ENCODE results near the gene PLCXD1.
"Not testable (repeated sequence)": the region's sequence is repeated elsewhere in the genome, so short reads cannot be mapped to it uniquely, and the experiment has no call there.

Gene PLCXD1

GRCh38 chrX:291411-291901 is 10.3 kb downstream of the PLCXD1 start:
- in situ Hi-C loops (cut with MboI; ENCODE audit: low sequenced_read_pairs), result no loop called here

DNA sequence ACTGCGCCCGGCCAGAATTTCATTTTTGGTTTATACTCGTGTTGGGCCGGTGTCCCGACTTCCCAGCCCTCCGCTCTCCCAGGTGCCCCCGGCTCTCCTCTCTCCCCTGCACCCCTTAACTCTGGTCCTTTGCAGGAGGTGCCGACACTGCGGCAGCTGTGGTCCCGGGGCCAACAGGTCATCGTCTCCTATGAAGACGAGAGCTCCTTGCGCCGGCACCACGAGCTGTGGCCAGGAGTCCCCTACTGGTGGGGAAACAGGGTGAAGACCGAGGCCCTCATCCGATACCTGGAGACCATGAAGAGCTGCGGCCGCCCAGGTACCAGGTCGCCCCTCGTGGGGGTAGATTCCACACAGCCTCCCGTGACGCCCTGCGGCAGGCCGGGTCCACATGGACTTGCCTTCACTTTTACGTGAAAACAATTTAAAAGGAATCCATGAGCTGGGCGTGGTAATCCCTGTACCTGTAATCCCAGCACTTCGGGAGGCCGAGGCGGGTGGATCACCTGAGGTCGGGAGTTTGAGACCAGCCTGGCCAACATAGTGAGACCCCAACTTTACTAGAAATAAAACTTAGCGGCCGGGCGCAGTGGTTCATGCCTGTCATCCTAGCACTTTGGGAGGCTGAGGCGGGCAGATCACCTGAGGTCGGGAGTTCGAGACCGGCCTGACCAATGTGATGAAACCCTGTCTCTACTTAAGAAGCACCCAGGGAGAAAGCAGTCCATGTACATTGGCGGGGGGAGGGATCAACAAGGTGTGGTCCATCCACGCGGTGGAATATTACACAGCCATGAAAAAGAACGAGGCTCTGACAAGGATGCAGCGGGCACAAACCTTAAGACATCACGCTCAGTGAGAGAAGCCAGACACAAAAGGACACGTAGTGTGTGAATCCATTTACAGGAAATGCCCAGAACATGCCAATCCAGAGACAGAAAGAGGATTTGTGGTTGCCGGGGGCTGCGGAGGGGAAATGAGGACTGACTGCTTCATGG is 12.0 kb downstream of the PLCXD1 start:
- in situ Hi-C loops (cut with MboI; ENCODE audit: low sequenced_read_pairs), result no loop called here

DNA sequence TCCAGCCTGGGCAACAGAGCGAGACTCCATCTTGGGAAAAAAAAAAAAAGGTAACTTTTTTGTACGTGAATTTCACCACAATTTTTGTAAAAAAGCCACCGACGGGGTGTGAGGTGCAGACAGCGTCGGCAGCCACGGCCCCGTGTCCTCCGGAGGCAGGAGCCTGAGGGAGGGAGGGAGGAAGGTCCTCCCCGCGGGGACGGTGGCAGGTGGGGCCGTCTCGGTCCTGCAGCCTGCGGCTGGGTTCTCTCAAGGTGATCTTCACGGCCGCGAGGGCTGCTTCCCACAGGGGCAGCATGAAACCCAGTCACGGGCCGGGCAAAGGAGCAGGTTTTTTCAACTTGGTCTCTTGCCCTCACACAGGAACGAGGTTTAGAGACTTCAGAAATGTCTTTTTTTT is 14.0 kb downstream of the PLCXD1 start:
- in situ Hi-C loops (cut with MboI; ENCODE audit: low sequenced_read_pairs), result no loop called here

- in situ Hi-C loops (cut with MboI; ENCODE audit: low sequenced_read_pairs), result no loop called here
These were observed 17.8 kb downstream of the PLCXD1 start for GRCh38 chrX:298993-299392.

- in situ Hi-C loops (cut with MboI; ENCODE audit: low sequenced_read_pairs), result no loop called here
These were observed 19.2 kb downstream of the PLCXD1 start for GRCh38 chrX:300334-300733.

- in situ Hi-C loops (cut with MboI; ENCODE audit: low sequenced_read_pairs), result no loop called here
These were observed 21.8 kb downstream of the PLCXD1 start for GRCh38 chrX:302975-303374.

DNA sequence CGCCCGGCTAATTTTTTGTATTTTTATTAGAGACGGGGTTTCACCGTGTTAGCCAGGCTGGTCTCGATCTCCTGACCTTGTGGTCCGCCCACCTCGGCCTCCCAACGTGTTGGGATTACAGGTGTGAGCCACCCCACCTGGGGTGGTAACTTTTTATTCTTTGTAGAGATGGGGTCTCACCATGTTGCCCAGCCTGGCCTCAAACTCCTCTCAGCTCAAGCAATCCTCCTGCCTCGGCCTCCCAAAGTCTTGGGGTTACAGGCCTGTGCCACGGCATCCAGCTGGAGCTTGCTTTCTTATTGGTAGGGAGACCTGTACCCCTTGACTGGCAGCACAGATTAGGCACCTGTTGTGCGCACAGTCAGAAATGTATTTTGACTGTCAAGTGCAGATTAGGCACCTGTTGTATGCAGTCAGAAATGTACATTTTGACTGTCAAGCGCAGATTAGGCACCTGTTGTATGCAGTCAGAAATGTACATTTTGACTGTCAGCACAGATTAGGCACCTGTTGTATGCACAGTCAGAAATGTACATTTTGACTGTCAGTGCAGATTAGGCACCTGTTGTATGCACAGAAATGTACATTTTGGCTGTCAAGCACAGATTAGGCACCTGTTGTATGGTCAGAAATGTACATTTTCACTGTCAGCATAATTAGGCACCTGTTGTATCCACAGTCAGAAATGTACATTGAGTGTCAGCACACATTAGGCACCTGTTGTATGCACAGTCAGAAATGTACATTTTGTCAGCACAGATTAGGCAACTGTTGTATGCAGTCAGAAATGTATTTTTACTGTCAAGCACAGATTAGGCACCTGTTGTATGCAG is 24.8 kb downstream of the PLCXD1 start:
- in situ Hi-C loops (cut with MboI; ENCODE audit: low sequenced_read_pairs), result not testable (repeated sequence)

GRCh38 chrX:306614-307251 is 25.6 kb downstream of the PLCXD1 start:
- in situ Hi-C loops (cut with MboI; ENCODE audit: low sequenced_read_pairs), result not testable (repeated sequence)

GRCh38 chrX:307261-308111 is 26.3 kb downstream of the PLCXD1 start:
- in situ Hi-C loops (cut with MboI; ENCODE audit: low sequenced_read_pairs), result no loop called here

- in situ Hi-C loops (cut with MboI; ENCODE audit: low sequenced_read_pairs), result no loop called here
These were observed 27.8 kb downstream of the PLCXD1 start for GRCh38 chrX:308821-309520.

GRCh38 chrX:310621-311155 is 29.5 kb downstream of the PLCXD1 start:
- in situ Hi-C loops (cut with MboI; ENCODE audit: low sequenced_read_pairs), result no loop called here

GRCh38 chrX:311156-312129 is 30.3 kb downstream of the PLCXD1 start:
- in situ Hi-C loops (cut with MboI; ENCODE audit: low sequenced_read_pairs), result no loop called here

- in situ Hi-C loops (cut with MboI; ENCODE audit: low sequenced_read_pairs), result no loop called here
These were observed 31.6 kb downstream of the PLCXD1 start for GRCh38 chrX:312621-313331.

DNA sequence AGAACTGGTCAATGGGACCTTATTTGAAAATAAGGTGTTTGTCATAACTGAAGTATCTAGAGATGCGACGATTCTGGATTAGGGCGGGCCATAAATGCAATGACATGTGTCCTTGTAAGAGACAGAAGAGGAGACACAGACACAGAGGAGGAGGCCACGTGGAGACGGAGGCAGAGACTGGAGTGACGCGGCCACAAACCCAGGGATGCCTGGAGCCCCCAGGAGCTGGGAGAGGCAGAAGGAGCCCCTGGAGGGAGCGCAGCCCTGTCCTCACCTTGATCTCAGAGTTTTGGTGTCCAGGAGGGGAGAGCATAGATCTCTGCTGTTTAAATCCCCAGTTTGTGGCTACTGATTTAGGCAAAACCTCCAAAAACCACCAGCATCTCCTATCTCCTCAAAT is 32.4 kb downstream of the PLCXD1 start:
- in situ Hi-C loops (cut with MboI; ENCODE audit: low sequenced_read_pairs), result no loop called here

DNA sequence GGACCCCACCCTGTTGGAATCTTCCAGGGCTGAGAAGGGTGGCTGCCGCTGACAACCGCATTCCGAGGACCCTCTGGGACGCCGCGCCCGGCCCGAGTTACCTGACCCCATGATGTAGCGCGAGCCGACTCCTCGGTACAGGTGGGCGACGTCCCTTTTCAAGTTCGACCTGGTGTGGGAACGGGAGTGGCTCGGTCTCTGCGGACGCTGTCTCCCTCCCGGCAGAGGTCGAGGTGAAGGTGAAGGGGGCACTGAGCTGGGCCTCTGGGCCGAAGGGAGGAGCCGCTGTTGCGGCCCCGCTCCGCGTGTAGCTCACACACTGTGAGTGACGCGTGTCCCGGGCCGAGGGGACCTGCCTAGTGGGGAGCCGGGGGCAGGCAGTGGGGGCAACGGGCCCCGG is 32.9 kb downstream of the PLCXD1 start:
- in situ Hi-C loops (cut with MboI; ENCODE audit: low sequenced_read_pairs), result no loop called here

GRCh38 chrX:314781-315595 is 33.8 kb downstream of the PLCXD1 start:
- in situ Hi-C loops (cut with MboI; ENCODE audit: low sequenced_read_pairs), result no loop called here

Data from hTERT RPE-1 (cell line).